Panc1 (cell line): ENCODE data around the gene DUSP3. TPM values are rescaled to one million over a fixed set of nuclear protein-coding genes. Genes with fewer than 3 reads are reported as not detected.

Experiments
- ATAC-seq: fragments of 200-7000 bp; cut with Tn5 transposase; 2 replicates; pipeline ENCODE4 v1.9.1; 2020; ENCODE audit warnings: mild to moderate bottlenecking, moderate library complexity
- BruUV-seq: library from RNA; stranded (reverse); fragments of 400-500 nt; replicated peaks from 2 replicates; lab custom pipeline; 2021; lab: Mats Ljungman, UMichigan
- CTCF ChIA-PET: fragments of 300-600 bp; sonication (Branson Sonifier 250); formaldehyde crosslinking; loops from one replicate; lab custom pipeline; 2022; ENCODE audit warnings: antibody characterized with exemption; lab: Charles Lee
- POLR2A ChIA-PET: fragments of 300-600 bp; sonication (Branson Sonifier 250); formaldehyde crosslinking; loops from one replicate; lab custom pipeline; 2022; ENCODE audit warnings: antibody characterized with exemption; lab: Charles Lee
- DNase-seq: peaks from one replicate; pipeline ENCODE4 v3.0.0-alpha.2; 2010; ENCODE audit warnings: low read depth, low spot score
- H3K27ac ChIP-seq: 2 replicates; pipeline ENCODE4 v1.5.1; 2011; ENCODE audit warnings: mild to moderate bottlenecking, low read length, inconsistent platforms
- H3K27me3 ChIP-seq: fragments of 200-500 bp; sonication (Bioruptor generic); 2 replicates; pipeline ENCODE4 v1.6.0; 2014; ENCODE audit warnings: low read length, inconsistent platforms; ENCODE audit not compliant: control insufficient read depth, insufficient read depth
- H3K36me3 ChIP-seq: fragments of 200-500 bp; sonication (Bioruptor generic); 2 replicates; pipeline ENCODE4 v1.5.1; 2014; ENCODE audit warnings: inconsistent platforms, mild to moderate bottlenecking, low read length, moderate library complexity; ENCODE audit not compliant: control insufficient read depth, insufficient read depth
- H3K4me1 ChIP-seq: 2 replicates; pipeline ENCODE4 v1.5.1; 2011; ENCODE audit warnings: inconsistent platforms, mild to moderate bottlenecking, low read length, moderate library complexity; ENCODE audit not compliant: control insufficient read depth, insufficient read depth
- H3K4me3 ChIP-seq, 2 experiments: 2 replicates each; pipeline ENCODE4 v1.5.1; 2011 to 2012; ENCODE audit warnings: low read depth in 2 of 2, low read length in 2 of 2, mild to moderate bottlenecking in 2 of 2, inconsistent platforms in 1 of 2, moderate library complexity in 1 of 2
- H3K9me3 ChIP-seq: fragments of 200-500 bp; sonication (Bioruptor generic); 2 replicates; pipeline ENCODE4 v1.5.1; 2014; ENCODE audit warnings: low read depth, mild to moderate bottlenecking, inconsistent platforms, low read length, moderate library complexity; ENCODE audit not compliant: control insufficient read depth, insufficient read depth
- POLR2AphosphoS5 ChIP-seq: IDR thresholded peaks from 2 replicates; pipeline ENCODE4 v1.6.1; 2012; ENCODE audit warnings: mild to moderate bottlenecking, low read depth, low read length, moderate library complexity
- SIN3A ChIP-seq: IDR thresholded peaks from 2 replicates; pipeline ENCODE4 v1.6.1; 2012; ENCODE audit warnings: low read depth, mild to moderate bottlenecking, low read length, moderate library complexity, borderline replicate concordance; ENCODE audit not compliant: insufficient read depth
- TCF7L2 ChIP-seq: IDR thresholded peaks from 2 replicates; pipeline ENCODE4 v1.6.1; 2011; ENCODE audit warnings: mild to moderate bottlenecking, low read depth, low read length, inconsistent platforms
- in situ Hi-C: cut with HindIII; loops from 2 replicates; pipeline ENCODE4 v1.10.0; 2016; ENCODE audit warnings: low sequenced_read_pairs, low pct_unique_long_range_greater_than_20kb
- intact Hi-C: fragments of 100-400 bp; cut with micrococcal nuclease; formaldehyde crosslinking; loops from one replicate; pipeline ENCODE4 v1.10.0; 2022; ENCODE audit not compliant: unreplicated experiment
- total RNA-seq: library from RNA; stranded (reverse); gene quantifications from one replicate; pipeline ENCODE4 v1.2.1, GENCODE V29; 2021; ENCODE audit not compliant: unreplicated experiment
- TF ChIP-seq, protein P1 (sequence below), 2 experiments: IDR thresholded peaks; 2 replicates each; pipeline ENCODE4 v1.6.1; 2011 to 2012; ENCODE audit warnings: low read depth in 2 of 2, control low read depth in 1 of 2, low read length in 1 of 2, mild to moderate bottlenecking in 1 of 2, moderate library complexity in 1 of 2; ENCODE audit not compliant: insufficient read depth in 1 of 2
- TF ChIP-seq, protein P2 (sequence below): fragments of 450-650 bp; IDR thresholded peaks from 2 replicates; pipeline ENCODE4 v1.5.1; 2017; ENCODE audit warnings: mild to moderate bottlenecking

Gene DUSP3
- total RNA-seq, 1 experiment from 2014 or later: 41.6 TPM

DNA sequence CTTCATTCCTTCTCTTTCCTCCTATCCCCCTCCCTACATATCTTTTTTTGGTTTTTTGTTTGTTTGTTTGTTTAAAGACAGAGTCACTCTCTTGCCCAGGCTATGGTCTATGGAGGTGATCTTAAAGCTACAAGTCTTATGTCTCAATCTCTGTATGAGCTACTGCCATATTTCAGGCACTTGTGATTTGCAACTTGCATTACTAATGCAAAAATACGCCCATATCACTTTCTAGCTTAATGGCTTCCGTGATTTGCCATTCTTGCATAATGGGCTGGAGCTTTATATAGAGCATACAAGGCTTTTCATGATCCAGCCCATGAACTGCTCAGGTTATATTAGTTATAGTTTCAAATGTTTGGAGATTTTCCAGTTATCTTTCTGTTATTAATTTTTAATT, 9.0 kb upstream of the DUSP3 start:
- no TSS peak for BruUV-seq
- POLR2A ChIA-PET: no interaction called here

DNA sequence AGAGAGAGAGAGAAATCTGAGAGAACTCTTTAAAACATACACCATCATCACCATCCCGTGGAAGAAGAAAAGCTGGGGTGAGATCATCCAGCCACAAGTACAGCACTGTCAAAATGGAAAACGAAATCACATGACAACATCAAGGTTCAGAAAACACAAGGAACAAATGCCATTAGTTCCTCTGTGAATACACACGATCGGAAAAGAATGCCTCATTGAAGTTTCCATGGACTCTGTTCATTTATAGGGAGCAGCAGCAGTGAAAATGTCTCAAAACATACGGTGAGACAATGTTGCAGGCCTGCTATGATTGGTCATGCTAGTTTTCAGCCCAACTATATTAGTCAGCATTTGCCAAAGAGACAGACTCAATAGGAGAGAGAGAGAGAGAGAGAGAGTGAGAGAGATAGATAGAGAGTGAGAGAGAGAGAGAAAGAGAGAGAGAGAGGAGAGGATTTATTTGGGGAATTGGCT, 5.9 kb upstream of the DUSP3 start:
- Histone ChIP-seq H3K36me3 (no peaks in the 10 kb centered on the region), H3K4me1 (no peaks in the 10 kb centered on the region), H3K27me3 (no peaks in the 10 kb centered on the region), H3K27ac (no peak overlapping the region), H3K4me3 (no peak overlapping the region), H3K9me3 (no peaks in the 10 kb centered on the region)
- DNase-seq: no peak
- no TSS peak for BruUV-seq
- no peak for TF ChIP-seq POLR2AphosphoS5
- TF ChIP-seq, protein P1, sequence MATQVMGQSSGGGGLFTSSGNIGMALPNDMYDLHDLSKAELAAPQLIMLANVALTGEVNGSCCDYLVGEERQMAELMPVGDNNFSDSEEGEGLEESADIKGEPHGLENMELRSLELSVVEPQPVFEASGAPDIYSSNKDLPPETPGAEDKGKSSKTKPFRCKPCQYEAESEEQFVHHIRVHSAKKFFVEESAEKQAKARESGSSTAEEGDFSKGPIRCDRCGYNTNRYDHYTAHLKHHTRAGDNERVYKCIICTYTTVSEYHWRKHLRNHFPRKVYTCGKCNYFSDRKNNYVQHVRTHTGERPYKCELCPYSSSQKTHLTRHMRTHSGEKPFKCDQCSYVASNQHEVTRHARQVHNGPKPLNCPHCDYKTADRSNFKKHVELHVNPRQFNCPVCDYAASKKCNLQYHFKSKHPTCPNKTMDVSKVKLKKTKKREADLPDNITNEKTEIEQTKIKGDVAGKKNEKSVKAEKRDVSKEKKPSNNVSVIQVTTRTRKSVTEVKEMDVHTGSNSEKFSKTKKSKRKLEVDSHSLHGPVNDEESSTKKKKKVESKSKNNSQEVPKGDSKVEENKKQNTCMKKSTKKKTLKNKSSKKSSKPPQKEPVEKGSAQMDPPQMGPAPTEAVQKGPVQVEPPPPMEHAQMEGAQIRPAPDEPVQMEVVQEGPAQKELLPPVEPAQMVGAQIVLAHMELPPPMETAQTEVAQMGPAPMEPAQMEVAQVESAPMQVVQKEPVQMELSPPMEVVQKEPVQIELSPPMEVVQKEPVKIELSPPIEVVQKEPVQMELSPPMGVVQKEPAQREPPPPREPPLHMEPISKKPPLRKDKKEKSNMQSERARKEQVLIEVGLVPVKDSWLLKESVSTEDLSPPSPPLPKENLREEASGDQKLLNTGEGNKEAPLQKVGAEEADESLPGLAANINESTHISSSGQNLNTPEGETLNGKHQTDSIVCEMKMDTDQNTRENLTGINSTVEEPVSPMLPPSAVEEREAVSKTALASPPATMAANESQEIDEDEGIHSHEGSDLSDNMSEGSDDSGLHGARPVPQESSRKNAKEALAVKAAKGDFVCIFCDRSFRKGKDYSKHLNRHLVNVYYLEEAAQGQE (IDR thresholded peaks at IDR 0.05; ENCODE audit: insufficient read depth in 1 of 2, low read depth in 2 of 2, low read length in 1 of 2): no peak
- TF ChIP-seq, protein P2, sequence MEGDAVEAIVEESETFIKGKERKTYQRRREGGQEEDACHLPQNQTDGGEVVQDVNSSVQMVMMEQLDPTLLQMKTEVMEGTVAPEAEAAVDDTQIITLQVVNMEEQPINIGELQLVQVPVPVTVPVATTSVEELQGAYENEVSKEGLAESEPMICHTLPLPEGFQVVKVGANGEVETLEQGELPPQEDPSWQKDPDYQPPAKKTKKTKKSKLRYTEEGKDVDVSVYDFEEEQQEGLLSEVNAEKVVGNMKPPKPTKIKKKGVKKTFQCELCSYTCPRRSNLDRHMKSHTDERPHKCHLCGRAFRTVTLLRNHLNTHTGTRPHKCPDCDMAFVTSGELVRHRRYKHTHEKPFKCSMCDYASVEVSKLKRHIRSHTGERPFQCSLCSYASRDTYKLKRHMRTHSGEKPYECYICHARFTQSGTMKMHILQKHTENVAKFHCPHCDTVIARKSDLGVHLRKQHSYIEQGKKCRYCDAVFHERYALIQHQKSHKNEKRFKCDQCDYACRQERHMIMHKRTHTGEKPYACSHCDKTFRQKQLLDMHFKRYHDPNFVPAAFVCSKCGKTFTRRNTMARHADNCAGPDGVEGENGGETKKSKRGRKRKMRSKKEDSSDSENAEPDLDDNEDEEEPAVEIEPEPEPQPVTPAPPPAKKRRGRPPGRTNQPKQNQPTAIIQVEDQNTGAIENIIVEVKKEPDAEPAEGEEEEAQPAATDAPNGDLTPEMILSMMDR: no peak
- no peak for TF ChIP-seq SIN3A
- no peak for TF ChIP-seq TCF7L2
- ChIA-PET CTCF (no interaction called here), POLR2A (no interaction called here)
- in situ Hi-C loops (no loop called here), intact Hi-C loops (no loop called here)
- no peak for ATAC-seq

More for the DNA sequence above, 9.0 kb upstream of the DUSP3 start:
- H3K4me1 ChIP-seq: no peaks in the 10 kb centered on the region
- no peaks in the 10 kb centered on the region for H3K27me3 ChIP-seq
- no peak overlapping the region for H3K4me3 ChIP-seq
- TF ChIP-seq, protein P1 (IDR thresholded peaks at IDR 0.05; ENCODE audit: insufficient read depth in 1 of 2, low read depth in 2 of 2, low read length in 1 of 2): no peak
- TF ChIP-seq TCF7L2 (no peak), SIN3A (no peak), POLR2AphosphoS5 (no peak)
- TF ChIP-seq, protein P2: no peak
- H3K27ac ChIP-seq: no peak overlapping the region
- no peak for ATAC-seq
- no peaks in the 10 kb centered on the region for H3K36me3 ChIP-seq
- CTCF ChIA-PET: interaction anchor here (0.8 kb wide), 1 partner anchor 58 kb away, joined by 3 read pairs; no protein-coding TSS in a partner anchor
- H3K9me3 ChIP-seq: no peaks in the 10 kb centered on the region
- in situ Hi-C loops (no loop called here), intact Hi-C loops (no loop called here)
- DNase-seq: no peak
